HG03097 (cell line): ENCODE data around the gene CACNA2D4.

Source experiments
- ATAC-seq: cut with Tn5 transposase; IDR thresholded peaks from one replicate; pipeline ENCODE4 v1.9.1; 2021; ENCODE audit not compliant: unreplicated experiment, low FRiP score

The CACNA2D4 gene

DNA sequence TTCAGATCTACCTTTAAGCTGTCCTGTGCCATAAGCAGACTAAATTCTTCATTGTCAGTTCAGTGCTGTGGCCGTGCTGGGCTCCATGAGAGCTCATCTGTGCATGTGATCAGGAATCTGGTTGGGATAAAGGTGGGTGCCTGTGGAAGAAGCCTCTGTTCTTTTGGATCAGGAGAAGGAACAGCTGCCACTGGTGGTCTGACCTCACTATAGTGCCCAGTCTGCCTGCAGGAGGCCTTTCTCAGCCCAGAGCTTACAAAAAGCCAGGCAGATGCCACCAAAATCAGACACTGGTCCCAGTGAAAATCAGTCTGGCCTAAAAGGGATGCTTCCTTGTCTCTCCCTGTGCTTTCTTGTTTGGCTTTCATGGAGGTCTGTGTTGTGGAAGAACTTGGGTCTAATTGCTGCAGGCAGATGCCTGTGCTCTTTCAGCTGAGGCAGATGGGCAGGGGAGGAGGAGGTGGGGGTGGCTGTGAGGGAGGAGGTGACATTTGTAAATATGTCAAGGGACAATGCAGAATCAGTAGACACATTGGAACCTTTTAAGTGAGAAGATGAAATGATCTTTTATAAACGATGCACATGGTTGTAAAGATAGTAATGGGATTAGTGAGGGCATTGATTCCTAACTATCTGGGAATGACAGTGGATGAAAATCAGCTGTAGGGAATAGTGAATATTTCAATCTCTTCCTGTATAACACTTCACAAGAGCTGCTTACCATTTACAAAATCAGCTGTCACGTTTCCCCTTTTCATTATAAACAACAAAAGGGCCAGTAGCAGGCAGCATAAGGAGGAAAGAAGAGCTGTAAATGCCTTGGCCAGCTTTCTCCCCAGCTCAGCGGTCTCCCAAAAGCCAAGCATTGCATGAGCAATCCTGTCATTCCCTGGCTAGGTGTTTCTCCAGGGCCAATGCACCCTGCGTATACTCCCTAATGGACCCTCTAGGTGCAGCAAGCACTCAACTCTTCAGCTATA, 44.6 kb downstream of the CACNA2D4 start:
- ATAC-seq: no peak

DNA sequence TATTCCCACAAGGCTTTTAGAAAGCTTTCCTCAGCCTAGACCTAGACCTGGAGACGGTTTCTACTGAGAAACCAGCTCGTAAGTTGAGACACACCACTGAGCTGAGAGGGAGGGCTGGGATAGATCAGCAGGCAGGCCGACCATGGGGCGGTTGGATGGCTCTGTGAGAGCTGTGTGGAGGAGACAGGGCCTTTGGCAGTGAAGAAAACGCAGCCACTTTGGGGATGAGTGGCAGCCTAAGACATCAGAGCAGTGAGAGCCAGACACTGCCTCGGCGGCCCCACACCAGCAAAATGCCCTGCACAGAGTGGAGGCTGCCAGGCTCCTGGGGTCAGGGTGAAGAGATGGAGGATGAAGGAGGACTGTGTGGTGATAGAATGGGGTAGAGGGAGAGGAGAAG, 46.0 kb downstream of the CACNA2D4 start:
- ATAC-seq: no peak

DNA sequence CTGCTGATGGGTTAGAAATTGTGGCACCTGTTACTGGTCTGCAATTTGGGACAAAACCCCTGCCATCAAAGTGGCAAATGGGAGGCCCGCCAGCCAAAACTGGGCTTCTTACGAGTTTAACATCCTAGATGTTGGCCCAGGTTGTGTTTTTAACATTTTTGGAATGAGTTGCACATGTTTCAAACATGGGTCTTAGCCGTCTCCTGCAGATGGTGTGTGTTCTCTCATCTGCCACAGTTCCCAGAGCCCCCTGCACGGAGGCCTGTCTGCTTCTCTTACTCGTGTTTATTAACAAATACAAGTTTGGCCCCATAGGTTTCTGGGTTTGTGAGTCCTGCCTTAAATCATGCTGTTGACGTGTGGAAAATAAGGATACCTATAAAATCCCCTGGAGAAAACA, 46.5 kb downstream of the CACNA2D4 start:
- ATAC-seq: no peak

DNA sequence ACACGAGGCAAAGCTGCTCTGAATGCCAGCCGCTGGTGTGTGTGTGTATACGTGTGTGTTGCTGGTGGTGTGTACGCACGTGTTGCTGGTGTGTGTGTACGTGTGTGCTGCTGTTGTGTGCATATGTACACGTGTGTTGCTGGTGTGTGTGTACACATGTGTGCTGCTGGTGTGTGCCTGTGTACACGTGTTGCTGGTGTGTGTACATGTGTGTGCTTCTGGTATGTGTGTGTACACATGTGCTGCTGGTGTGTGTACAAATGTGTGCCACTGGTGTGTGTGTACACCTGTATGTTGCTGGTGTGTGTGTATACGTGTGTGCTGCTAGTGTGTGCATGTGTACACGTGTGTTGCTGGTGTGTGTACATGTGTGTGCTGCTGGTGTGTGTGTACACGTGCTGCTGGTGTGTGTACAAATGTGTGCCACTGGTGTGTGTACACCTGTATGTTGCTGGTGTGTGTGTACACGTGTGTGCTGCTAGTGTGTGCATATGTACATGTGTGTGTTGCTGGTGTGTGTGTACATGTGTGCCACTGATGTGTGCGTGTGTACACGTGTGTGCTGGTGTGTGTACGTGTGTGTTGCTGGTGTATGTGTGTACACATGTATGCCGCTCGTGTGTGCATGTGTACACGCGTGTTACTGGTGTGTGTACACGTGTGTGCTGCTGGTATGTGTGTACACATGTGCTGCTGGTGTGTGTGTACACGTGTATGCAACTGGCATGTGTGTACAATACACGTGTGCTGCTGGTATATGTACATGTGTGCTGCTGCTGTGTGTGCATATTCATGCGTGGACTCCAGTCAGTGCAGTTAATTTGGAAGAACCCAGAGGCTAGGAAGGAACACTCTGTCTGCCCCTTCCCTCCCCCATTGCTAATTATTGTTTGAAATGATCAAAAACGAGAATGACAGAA, 47.2 kb downstream of the CACNA2D4 start:
- ATAC-seq: no peak

DNA sequence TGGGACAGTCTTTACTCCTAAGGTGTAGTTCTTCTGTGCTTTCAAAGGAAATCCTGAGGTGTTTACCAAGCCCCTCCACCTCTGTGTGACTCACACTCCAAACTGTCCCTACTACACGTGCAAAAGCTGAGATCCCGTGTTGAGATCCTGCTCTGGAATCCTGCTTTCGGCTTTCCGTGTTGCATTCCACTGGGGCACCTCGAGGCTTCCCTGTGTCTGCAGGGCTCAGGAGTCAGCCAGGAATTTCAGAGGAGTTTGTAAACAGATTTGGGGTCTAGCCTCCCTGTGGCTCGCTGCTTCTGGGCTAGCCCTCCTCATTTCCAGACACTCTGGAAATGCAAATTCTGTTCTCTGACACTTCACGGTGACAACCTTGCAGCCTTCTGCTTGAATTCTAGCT, 48.4 kb downstream of the CACNA2D4 start:
- no peak for ATAC-seq

DNA sequence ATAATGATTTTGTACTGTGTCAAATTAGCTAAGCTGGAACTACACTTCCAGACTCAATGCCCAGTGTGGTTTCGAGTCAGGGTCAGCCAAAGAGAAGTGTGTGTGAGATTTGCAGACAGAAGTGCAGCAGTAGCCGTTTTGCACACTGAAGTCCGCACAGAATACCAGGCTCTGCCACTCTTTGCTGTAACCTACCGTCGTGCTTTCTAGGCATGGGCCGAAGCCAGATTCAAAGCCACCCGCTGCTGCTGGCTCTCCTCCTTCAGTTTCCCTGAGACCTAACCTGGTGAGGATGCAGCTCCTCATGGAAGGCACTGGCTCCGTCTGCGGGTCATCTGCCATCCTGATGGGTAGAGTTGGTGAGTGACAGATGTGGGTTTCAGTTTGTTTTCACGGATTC, 49.3 kb downstream of the CACNA2D4 start:
- ATAC-seq: no peak

DNA sequence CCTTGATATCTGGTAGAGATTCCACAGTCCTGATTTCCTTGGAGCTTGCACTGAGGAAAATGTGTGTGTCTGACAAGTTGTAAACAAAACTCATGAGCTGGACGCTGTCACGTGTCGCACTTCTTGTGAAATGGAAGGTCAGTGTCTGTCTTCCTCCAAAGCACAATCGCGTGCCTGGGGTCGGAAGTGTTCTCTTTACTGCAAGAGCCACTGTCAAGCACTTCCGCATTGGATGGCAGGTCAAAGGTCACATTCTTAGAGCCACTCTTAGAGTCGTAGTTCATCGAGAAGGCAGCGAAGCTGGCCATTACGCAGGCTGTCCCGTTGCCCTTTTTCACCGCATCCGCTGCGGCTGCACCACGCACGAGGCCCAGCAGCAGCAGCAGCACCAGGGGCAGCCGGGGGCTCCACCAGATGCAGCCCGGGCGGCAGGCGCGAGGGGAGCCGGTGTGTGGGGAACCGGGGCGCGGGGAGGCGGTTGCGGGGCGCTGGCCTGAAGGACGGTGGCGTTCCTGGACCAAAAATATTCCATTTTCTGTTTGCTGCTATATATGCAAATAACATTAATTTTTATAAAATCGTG, 53.1 kb downstream of the CACNA2D4 start:
- no peak for ATAC-seq

DNA sequence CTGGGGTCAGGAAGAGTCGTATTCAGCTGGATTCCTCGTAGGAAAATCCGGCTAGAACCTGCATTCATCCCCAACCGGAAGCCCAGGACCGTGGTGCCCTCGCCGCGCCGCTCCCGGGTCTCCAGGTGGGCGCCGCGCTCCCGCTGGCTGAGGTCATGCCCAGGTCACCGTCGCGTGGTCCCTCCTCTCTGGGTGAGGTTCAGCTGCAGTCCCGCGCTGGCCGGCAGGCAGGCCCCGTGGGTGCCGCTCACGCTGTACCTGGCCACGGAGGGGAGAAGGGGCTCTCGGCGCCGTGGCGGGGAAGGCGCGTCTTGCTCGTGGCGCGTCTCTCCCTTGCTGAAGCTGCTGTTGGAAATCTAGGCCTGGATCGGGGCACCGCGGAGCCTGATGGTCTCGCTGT, 53.6 kb downstream of the CACNA2D4 start:
- no peak for ATAC-seq

DNA sequence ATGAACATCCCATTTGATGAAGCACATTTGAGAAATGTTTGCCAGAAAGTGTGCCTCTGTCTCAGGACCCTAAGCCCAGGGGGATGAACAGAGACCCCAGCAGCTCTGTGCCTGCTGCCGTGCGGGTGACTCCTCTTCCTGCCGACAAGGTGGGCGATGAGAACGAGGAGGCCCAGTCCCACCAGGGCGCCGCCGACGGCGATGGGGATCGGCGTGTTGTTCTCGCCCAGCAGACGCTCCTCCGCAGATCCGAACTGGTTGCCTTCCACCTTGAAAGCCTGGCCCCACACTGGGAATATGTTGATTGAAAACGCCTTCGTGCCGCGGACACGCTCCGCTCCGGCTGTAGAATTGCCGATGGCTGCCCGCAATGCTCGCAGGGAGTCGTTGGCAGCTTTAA, 54.0 kb downstream of the CACNA2D4 start:
- ATAC-seq: no peak

DNA sequence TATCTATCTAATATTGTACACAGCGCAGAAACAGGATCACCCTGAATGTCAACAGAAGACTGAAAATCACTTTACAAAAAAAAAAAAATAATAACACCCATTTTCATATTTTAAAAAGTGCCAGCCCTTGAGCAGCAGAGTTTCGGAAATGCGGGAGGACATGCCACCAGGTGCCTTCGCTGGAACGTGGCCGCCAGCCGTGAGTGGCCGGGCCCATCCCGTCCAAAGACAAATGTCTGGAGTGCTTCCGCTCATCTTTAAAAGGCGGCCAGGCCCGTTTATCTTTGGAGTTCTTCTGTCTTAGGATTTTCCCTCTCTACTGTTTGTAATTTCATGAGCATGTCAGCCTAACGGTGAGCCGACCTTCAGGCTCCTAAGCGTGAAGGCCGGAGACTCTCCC, 54.6 kb downstream of the CACNA2D4 start:
- ATAC-seq: no peak

DNA sequence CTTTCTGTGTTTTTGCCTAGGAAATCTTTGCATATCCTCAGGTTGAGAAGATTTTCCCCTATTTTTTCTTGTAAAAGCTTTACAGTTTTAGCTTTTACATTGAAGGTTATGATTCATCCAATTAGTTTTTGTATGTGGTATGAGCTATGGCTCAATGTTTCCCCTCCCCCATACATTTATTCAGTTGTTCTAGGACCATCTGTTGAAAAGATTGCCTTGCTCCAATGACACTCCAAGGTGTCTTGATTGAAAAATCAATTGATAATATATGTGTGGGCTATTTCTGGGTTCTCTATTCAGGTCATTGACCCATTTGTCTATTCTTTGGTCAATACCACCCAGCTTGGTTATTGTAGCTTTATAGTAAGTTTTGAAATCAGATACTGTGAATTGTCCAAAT, 55.5 kb downstream of the CACNA2D4 start:
- no peak for ATAC-seq

DNA sequence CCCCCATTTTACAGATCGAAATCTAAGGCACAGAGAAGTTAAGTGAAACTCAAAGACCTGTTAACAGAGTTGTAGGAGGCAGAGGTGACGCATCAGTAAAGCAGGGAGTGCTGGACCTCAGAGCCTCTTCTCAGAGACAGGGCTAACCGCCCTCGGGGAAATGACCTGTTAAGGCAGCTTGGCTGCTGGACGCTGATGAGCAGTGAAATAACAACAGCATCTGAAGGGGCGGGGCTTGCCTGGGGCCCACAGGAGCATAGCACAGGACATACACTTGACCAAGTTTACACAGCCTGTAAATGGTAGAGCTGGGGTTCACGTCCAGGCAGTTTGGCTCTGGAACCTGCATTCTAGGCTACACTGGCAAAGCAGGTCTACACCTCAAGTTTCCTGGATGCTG, 58.8 kb downstream of the CACNA2D4 start:
- ATAC-seq: no peak

DNA sequence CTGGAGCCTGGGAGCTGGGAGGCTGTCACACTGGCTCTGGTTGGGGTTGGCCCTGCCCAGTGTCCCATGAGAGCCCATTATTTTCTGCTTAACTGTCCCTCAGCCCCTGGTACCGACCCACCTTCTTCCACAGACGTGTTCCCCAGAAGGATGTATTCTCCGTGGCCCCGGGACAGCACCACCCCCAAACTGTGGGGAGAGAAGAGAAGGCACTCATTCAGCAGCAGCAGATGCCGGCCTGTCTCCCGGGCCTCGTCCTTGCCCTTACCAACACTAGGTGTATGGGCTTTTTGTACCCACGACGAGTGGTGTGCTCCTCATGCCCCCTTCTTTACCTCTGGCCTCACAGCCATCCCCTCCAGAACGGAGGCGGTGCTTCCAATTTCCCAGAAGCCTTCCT, 60.0 kb downstream of the CACNA2D4 start:
- no peak for ATAC-seq

DNA sequence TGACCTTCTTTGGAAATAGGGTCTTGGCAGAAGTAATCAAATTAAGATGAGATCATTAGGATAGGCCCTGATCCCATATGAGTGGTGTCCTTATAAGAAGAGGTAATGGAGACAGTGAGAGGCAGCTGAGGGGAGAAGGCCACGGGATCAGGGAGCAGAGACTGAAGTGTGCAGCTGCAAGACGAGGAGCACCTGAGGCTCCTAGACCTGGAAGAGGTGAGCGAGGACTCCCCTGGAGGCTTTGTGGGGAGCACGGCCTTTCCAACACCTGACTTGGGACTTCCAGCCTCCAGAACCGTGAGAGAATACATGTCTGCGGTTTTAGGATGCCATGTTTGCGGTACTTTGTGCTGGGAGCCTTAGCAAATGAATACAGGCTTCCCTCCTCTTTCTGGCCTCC, 60.6 kb downstream of the CACNA2D4 start:
- no peak for ATAC-seq

DNA sequence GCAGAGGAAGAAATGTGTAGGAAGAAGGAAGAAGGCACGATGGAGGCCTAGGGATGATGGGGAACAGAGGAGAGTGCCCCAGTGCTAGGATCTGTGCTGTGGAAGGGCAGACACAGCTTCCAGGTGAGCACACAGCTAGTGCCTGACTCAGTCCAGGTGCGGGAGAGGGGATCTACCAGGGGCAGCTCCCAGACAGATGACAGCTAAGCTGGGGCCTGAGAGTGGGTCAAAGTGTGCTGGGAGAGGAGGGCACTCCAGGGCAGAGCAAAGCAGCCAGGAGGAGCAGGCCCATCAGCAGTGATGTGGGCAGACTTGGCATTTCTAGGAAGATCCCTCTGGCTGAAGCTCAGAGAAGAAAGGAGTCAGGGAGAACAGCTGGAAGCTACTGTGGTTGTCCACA, 61.4 kb downstream of the CACNA2D4 start:
- ATAC-seq: no peak

DNA sequence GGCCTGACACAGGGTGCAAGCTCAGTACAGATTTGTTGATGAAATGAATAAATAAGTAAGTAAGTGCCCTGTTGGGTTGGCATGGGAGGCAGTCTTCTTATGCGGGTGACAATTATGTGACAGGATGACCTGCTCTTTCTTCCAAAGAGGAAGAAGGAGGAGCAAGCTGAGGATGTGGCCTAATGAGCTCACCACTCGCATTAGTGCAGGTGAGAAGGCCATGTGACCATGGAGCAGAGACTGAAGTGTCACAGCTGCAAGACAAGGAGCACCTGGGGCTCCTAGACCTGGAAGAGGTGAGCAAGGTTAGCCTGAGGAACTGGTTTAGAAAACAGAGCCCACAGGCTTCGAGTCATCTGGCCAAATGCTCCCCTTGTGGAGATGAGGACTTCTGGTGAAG, 63.2 kb downstream of the CACNA2D4 start:
- ATAC-seq: no peak

DNA sequence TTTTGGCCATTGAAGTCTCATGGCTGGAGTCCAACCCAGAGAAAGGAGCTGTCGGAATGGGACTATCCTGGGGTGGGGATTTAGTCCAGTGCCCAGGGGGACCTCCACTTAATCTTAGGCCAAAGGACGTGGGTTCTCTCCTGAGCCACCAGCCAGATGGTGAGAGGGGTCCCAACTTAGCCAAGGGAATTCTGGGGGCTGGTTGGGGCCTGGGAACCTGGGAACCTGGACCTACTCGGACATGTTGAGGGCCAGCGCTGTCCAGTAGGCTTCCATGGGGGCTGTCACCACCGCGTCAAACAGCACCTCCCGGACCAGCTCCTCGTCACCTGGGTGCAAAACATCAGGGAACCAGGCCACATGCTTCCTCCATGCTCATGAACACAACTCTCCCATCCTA, 64.7 kb downstream of the CACNA2D4 start:
- ATAC-seq: no peak

DNA sequence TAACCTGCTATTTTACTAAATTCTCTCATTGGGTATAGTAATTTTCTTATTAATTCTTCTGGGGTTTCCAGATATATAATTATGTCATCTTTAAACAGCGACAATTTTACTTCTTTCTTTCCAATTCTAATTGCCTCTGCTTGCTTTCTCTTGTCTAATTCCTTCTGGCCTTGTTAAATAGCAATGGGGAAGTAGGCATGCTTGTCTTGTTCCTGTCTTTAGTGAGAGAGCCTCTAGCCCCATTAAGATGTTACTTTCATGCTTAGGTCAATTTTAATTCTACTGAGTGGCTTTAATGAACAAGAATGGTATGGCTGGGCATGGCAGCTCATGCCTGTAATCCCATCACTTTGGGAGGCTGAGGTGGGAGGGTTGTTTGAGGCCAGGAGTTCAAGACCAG, 66.4 kb downstream of the CACNA2D4 start:
- ATAC-seq: no peak

DNA sequence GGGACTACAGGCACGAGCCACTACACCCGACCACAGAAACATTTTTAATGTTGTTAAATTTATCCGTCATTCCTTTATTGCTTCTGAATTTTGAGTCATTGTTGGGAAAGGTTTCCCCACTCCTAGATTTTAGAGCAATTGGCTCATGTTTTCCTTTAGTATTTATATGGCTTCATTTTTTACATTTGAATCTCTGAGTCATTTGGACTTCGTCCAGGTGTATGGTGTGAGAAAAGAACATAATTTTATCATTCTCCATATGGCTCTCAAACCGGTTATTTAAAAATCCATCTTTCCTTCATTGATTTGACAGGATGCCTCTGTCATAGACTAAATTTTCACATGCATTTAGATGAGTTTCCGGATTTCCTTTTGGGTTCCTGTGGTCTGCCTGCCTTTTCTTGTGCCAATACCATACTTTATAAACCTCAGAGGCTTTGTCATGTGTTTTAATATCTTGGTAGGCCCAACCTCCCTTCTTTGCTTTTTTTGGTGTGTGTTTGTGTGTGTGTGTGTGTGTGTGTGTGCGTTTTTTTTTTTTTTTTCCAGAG, 67.2 kb downstream of the CACNA2D4 start:
- no peak for ATAC-seq

DNA sequence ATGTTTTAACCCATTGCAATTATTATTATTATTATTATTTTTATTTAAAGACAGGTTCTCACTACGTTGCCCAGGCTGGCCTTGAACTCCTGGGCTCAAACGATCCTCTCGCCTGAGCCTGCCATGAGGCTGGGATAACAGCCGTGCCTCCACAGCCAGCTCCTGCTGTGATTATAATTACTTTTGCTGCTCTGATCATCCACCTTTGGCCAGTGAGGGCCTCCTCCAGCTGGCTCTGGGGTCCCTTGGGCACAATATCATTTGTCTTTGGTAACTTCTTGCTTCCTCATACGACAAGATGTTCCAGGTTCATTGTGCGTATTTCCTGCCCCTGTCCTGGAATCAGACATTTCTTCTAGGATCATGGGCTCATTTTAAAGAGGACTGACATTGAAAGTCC, 69.7 kb downstream of the CACNA2D4 start:
- ATAC-seq: no peak

DNA sequence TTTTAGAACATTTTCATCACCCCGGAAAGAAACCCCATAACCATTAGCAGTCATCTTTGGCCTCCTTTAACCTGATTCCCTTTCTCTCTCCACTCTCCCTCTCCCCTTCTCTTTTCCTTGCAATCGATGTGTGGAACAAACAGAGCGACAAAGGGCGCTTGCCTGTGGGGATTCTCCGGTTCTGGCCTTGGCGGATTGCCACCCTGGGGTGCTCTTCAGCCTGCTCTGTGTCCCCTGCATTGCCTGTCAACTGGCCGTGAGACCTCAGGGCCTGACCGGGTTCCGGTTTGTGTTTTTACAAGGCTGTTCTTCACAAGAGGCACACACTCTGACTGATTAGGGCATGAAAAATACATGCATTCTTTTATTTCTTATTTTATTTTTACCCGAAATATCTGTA, 70.3 kb downstream of the CACNA2D4 start:
- no peak for ATAC-seq
